Measurements from ENCODE around the gene TRAF3IP1. TPM values are rescaled to one million over a fixed set of nuclear protein-coding genes. Genes with fewer than 3 reads are reported as not detected.
"Not testable (repeated sequence)": the region's sequence is repeated elsewhere in the genome, so short reads cannot be mapped to it uniquely, and the experiment has no call there.

Gene TRAF3IP1
- polyA plus RNA-seq, 1 donor from 2014 or later: 12.5 TPM

- TF ChIP-seq, protein P1, sequence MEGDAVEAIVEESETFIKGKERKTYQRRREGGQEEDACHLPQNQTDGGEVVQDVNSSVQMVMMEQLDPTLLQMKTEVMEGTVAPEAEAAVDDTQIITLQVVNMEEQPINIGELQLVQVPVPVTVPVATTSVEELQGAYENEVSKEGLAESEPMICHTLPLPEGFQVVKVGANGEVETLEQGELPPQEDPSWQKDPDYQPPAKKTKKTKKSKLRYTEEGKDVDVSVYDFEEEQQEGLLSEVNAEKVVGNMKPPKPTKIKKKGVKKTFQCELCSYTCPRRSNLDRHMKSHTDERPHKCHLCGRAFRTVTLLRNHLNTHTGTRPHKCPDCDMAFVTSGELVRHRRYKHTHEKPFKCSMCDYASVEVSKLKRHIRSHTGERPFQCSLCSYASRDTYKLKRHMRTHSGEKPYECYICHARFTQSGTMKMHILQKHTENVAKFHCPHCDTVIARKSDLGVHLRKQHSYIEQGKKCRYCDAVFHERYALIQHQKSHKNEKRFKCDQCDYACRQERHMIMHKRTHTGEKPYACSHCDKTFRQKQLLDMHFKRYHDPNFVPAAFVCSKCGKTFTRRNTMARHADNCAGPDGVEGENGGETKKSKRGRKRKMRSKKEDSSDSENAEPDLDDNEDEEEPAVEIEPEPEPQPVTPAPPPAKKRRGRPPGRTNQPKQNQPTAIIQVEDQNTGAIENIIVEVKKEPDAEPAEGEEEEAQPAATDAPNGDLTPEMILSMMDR (IDR thresholded peaks at IDR 0.05; ENCODE audit: poor library complexity, severe bottlenecking): no peak
- no peak for TF ChIP-seq EZH2 (IDR thresholded peaks at IDR 0.05; ENCODE audit: borderline replicate concordance, insufficient read depth, low read length, poor library complexity, severe bottlenecking)
- TF ChIP-seq SMC3 (conservative IDR thresholded peaks at IDR 0.05; ENCODE audit: poor library complexity): no peak
- no peak for TF ChIP-seq RAD21 (conservative IDR thresholded peaks at IDR 0.05)
- TF ChIP-seq, protein P2, sequence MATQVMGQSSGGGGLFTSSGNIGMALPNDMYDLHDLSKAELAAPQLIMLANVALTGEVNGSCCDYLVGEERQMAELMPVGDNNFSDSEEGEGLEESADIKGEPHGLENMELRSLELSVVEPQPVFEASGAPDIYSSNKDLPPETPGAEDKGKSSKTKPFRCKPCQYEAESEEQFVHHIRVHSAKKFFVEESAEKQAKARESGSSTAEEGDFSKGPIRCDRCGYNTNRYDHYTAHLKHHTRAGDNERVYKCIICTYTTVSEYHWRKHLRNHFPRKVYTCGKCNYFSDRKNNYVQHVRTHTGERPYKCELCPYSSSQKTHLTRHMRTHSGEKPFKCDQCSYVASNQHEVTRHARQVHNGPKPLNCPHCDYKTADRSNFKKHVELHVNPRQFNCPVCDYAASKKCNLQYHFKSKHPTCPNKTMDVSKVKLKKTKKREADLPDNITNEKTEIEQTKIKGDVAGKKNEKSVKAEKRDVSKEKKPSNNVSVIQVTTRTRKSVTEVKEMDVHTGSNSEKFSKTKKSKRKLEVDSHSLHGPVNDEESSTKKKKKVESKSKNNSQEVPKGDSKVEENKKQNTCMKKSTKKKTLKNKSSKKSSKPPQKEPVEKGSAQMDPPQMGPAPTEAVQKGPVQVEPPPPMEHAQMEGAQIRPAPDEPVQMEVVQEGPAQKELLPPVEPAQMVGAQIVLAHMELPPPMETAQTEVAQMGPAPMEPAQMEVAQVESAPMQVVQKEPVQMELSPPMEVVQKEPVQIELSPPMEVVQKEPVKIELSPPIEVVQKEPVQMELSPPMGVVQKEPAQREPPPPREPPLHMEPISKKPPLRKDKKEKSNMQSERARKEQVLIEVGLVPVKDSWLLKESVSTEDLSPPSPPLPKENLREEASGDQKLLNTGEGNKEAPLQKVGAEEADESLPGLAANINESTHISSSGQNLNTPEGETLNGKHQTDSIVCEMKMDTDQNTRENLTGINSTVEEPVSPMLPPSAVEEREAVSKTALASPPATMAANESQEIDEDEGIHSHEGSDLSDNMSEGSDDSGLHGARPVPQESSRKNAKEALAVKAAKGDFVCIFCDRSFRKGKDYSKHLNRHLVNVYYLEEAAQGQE (IDR thresholded peaks at IDR 0.05; ENCODE audit: borderline replicate concordance): no peak
- TF ChIP-seq EP300 (conservative IDR thresholded peaks at IDR 0.05; ENCODE audit: poor library complexity, severe bottlenecking): no peak
- no peak for TF ChIP-seq POLR2AphosphoS5 (IDR thresholded peaks at IDR 0.05)
- Histone ChIP-seq H3K79me2 (replicated peaks; ENCODE audit: insufficient read depth, low read length) (peaks cover 12% of the 10 kb centered on the region), H4K20me1 (ENCODE audit: insufficient read depth) (no peaks in the 10 kb centered on the region), H3K4me2 (ENCODE audit: low read length) (peak overlapping the region; percentile 57), H3K9me2 (ENCODE audit: insufficient read depth, low read length) (no peaks in the 10 kb centered on the region), H2AFZ (ENCODE audit: low read depth, low read length) (no peak overlapping the region), H3K27me3 (ENCODE audit: insufficient read depth, low read depth, low read length) (no peaks in the 10 kb centered on the region), H3K9me3 (ENCODE audit: low read length) (no peaks in the 10 kb centered on the region), H3F3A (ENCODE audit: insufficient read depth, low read length, poor library complexity, severe bottlenecking) (no peaks in the 10 kb centered on the region), H3K27ac (ENCODE audit: low read length) (no peak overlapping the region), H3K36me3 (ENCODE audit: insufficient read depth, low read length) (peaks cover 7% of the 10 kb centered on the region), H3K4me3 (ENCODE audit: low read length) (peak overlapping the region; percentile 82), H3K9ac (ENCODE audit: low read length) (peak overlapping the region; percentile 67)
These were observed 1.1 kb downstream of the TRAF3IP1 start for GRCh38 chr2:238321467-238321866.

GRCh38 chr2:238322001-238322411 is 1.7 kb downstream of the TRAF3IP1 start:
- H3K36me3 ChIP-seq (ENCODE audit: insufficient read depth, low read length): peaks cover 8% of the 10 kb centered on the region
- H3F3A ChIP-seq (ENCODE audit: insufficient read depth, low read length, poor library complexity, severe bottlenecking): no peaks in the 10 kb centered on the region
- no peaks in the 10 kb centered on the region for H3K27me3 ChIP-seq (ENCODE audit: insufficient read depth, low read depth, low read length)
- peak overlapping the region; percentile 82 for H3K4me3 ChIP-seq (ENCODE audit: low read length)
- no peak overlapping the region for H3K27ac ChIP-seq (ENCODE audit: low read length)
- no peak overlapping the region for H2AFZ ChIP-seq (ENCODE audit: low read depth, low read length)
- no peaks in the 10 kb centered on the region for H3K9me2 ChIP-seq (ENCODE audit: insufficient read depth, low read length)
- TF ChIP-seq MXI1 (conservative IDR thresholded peaks at IDR 0.05; ENCODE audit: poor library complexity, severe bottlenecking): no peak
- TF ChIP-seq TAF1 (IDR thresholded peaks at IDR 0.05; ENCODE audit: low read depth): no peak
- TF ChIP-seq EP300 (conservative IDR thresholded peaks at IDR 0.05; ENCODE audit: poor library complexity, severe bottlenecking): no peak
- TF ChIP-seq, protein P2 (IDR thresholded peaks at IDR 0.05; ENCODE audit: borderline replicate concordance): no peak
- TF ChIP-seq, protein P1 (IDR thresholded peaks at IDR 0.05; ENCODE audit: poor library complexity, severe bottlenecking): no peak
- no peak for TF ChIP-seq POLR2AphosphoS5 (IDR thresholded peaks at IDR 0.05)
- no peak for TF ChIP-seq EZH2 (IDR thresholded peaks at IDR 0.05; ENCODE audit: borderline replicate concordance, insufficient read depth, low read length, poor library complexity, severe bottlenecking)
- no peak for TF ChIP-seq RAD21 (conservative IDR thresholded peaks at IDR 0.05)
- TF ChIP-seq SMC3 (conservative IDR thresholded peaks at IDR 0.05; ENCODE audit: poor library complexity): no peak
- H4K20me1 ChIP-seq (ENCODE audit: insufficient read depth): no peaks in the 10 kb centered on the region
- peak overlapping the region; percentile 57 for H3K4me2 ChIP-seq (ENCODE audit: low read length)
- peaks cover 12% of the 10 kb centered on the region for H3K79me2 ChIP-seq (replicated peaks; ENCODE audit: insufficient read depth, low read length)
- H3K9me3 ChIP-seq (ENCODE audit: low read length): no peaks in the 10 kb centered on the region
- peak overlapping the region; percentile 67 for H3K9ac ChIP-seq (ENCODE audit: low read length)

GRCh38 chr2:238324248-238324647 is 3.9 kb downstream of the TRAF3IP1 start:
- H3F3A ChIP-seq (ENCODE audit: insufficient read depth, low read length, poor library complexity, severe bottlenecking); H3K4me2 ChIP-seq (ENCODE audit: low read length); H3K4me3 ChIP-seq (ENCODE audit: low read length); H3K9me2 ChIP-seq (ENCODE audit: insufficient read depth, low read length); H2AFZ ChIP-seq (ENCODE audit: low read depth, low read length); H3K9me3 ChIP-seq (ENCODE audit: low read length); H3K9ac ChIP-seq (ENCODE audit: low read length); H4K20me1 ChIP-seq (ENCODE audit: insufficient read depth); H3K27me3 ChIP-seq (ENCODE audit: insufficient read depth, low read depth, low read length); H3K27ac ChIP-seq (ENCODE audit: low read length): not testable (repeated sequence)
- Histone ChIP-seq H3K79me2 (replicated peaks; ENCODE audit: insufficient read depth, low read length) (peaks cover 15% of the 10 kb centered on the region), H3K36me3 (ENCODE audit: insufficient read depth, low read length) (peaks cover 18% of the 10 kb centered on the region)

Data from neural cell (in vitro differentiated cells).